A549 treated with DMSO at 1 μM for 4 hours (cell line): Measurements from ENCODE around the gene CDH4. TPM values are rescaled to one million over a fixed set of nuclear protein-coding genes. Genes with fewer than 3 reads are reported as not detected.

Source experiments
- total RNA-seq: library from RNA; stranded (reverse); fragments of 200-300 nt; extraction: Qiagen RNA extraction; gene quantifications from 5 replicates; pipeline ENCODE4 v1.2.3, GENCODE V29; 2022; ENCODE audit warnings: low read depth

Gene CDH4
- 6.7 to 10.3 TPM (median 8.4 TPM) in 5 replicates for total RNA-seq

GRCh38 chr20:61251529-61252393, at the start of gene CDH4:
Gene CDH4 (plus strand): TSS chr20:61252261.

